Stimulated activated CD4-positive, alpha-beta T cell treated with anti-CD3 and anti-CD28 coated beads, Interleukin-1b, Interleukin-23, amount 100 ng/mL, for 1 hour (primary cell): Measurements from ENCODE around the gene SIRPA.

Experiments used
- DNase-seq, 2 donors: peaks; one replicate each; pipeline ENCODE4 v3.0.0-alpha.2; 2020; ENCODE audit warnings: low read depth in 2 of 2

The SIRPA gene

GRCh38 chr20:1870792-1871550, 24.2 kb upstream of the SIRPA start:
- DNase-seq = no peak

- no peak for DNase-seq
Measured at GRCh38 chr20:1871807-1872458, 23.3 kb upstream of the SIRPA start.

GRCh38 chr20:1872459-1873097, 22.6 kb upstream of the SIRPA start:
- DNase-seq = no peak

GRCh38 chr20:1874450-1875182, 20.6 kb upstream of the SIRPA start:
- DNase-seq = no peak

- DNase-seq = no peak
Measured at GRCh38 chr20:1875183-1875554, 20.0 kb upstream of the SIRPA start.

GRCh38 chr20:1875762-1876161, 19.4 kb upstream of the SIRPA start:
- no peak for DNase-seq

- DNase-seq = no peak
Measured at GRCh38 chr20:1876217-1876921, 18.8 kb upstream of the SIRPA start.

- no peak for DNase-seq
Measured at GRCh38 chr20:1876975-1877608, 18.1 kb upstream of the SIRPA start.

GRCh38 chr20:1877609-1878200, 17.5 kb upstream of the SIRPA start:
- DNase-seq = no peak

- DNase-seq = no peak
Measured at GRCh38 chr20:1879369-1879768, 15.8 kb upstream of the SIRPA start.

GRCh38 chr20:1879934-1880333, 15.3 kb upstream of the SIRPA start:
- DNase-seq = no peak

- no peak for DNase-seq
Measured at GRCh38 chr20:1880529-1881239, 14.5 kb upstream of the SIRPA start.

- DNase-seq = no peak
Measured at GRCh38 chr20:1881240-1881835, 13.9 kb upstream of the SIRPA start.

GRCh38 chr20:1882026-1882425, 13.2 kb upstream of the SIRPA start:
- no peak for DNase-seq

- DNase-seq = no peak
Measured at GRCh38 chr20:1883986-1884385, 11.2 kb upstream of the SIRPA start.

GRCh38 chr20:1885254-1885653, 10.0 kb upstream of the SIRPA start:
- DNase-seq = no peak

GRCh38 chr20:1885940-1886693, 9.1 kb upstream of the SIRPA start:
- no peak for DNase-seq

GRCh38 chr20:1887321-1887720, 7.9 kb upstream of the SIRPA start:
- DNase-seq = no peak

GRCh38 chr20:1887756-1888155, 7.5 kb upstream of the SIRPA start:
- no peak for DNase-seq
